ENCODE measurements around the gene TSPAN11.

Gene TSPAN11

DNA sequence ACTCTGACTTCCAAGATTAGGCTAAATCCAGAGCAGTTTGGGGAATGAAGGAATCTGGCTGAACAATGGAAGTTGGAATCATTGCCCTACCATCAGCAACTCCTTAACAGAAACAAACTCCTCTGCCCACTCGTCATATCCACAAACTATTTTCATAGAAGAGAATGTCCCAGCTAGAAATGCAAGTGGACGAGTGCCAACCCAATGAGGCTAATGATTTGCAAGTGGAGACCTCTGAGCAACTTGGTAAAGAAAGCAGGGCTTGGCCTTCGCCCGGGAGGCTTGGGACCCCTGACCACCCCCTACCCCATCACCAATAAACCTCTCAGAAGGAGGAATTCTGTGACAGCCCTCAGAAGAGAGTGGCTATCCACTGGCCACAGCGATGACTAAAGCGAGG, 107.1 kb downstream of the TSPAN11 start:
- no peaks in the 10 kb centered on the region for H3K27me3 Mint-ChIP-seq
- H3K4me3 Mint-ChIP-seq, result no peak overlapping the region
- DNase-seq (no peak), ATAC-seq (no peak)
- no peaks in the 10 kb centered on the region for H3K9me3 Mint-ChIP-seq
- H3K27ac Mint-ChIP-seq, result no peak overlapping the region
- no peaks in the 10 kb centered on the region for H3K36me3 Mint-ChIP-seq (ENCODE audit: low read depth)
- no peaks in the 10 kb centered on the region for H3K4me1 Mint-ChIP-seq

DNA sequence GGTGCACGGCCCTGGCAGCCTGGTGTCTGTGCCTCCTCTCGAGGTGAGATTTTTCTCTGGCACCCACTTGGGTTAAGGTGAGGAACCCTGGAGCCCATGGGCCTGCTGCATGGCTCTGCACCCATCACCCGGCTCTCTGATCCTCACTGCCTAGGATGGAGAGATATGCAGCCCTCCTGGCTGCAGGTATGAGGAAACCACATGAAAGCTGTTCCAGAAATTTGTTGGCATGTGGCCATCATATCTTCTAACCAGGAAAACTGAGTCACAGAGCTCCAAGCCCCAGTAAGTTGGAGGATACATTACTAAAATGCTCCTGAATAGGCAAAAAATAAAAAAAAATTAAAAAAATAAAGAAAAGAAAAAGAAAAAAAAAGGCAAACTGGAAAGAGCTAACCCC, 107.8 kb downstream of the TSPAN11 start:
- no peaks in the 10 kb centered on the region for H3K4me1 Mint-ChIP-seq
- H3K27me3 Mint-ChIP-seq, result no peaks in the 10 kb centered on the region
- no peaks in the 10 kb centered on the region for H3K9me3 Mint-ChIP-seq
- DNase-seq (no peak), ATAC-seq (no peak)
- no peak overlapping the region for H3K27ac Mint-ChIP-seq
- H3K36me3 Mint-ChIP-seq (ENCODE audit: low read depth), result no peaks in the 10 kb centered on the region
- H3K4me3 Mint-ChIP-seq, result no peak overlapping the region

DNA sequence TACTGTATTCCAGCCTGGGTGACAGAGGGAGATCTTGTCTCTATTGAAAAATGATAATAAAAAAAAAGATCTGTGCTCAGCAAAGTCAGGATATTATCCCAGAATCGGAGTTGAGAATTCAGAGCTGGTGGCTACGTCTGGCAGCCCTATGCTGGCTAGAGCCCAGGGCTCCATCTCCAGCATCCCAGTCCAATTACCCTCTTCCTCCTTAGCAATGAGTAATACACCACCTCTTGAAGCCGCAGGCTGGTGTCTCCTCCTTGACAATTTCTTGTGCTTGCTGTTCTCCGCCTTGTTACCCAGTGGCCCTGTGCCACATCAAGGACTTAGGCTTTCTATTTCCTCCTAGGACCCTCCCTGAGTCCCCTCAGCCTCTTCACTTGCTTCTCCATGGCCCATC, 108.7 kb downstream of the TSPAN11 start:
- H3K9me3 Mint-ChIP-seq, result no peaks in the 10 kb centered on the region
- no peaks in the 10 kb centered on the region for H3K36me3 Mint-ChIP-seq (ENCODE audit: low read depth)
- no peak overlapping the region for H3K27ac Mint-ChIP-seq
- H3K4me1 Mint-ChIP-seq, result no peaks in the 10 kb centered on the region
- DNase-seq (no peak), ATAC-seq (no peak)
- H3K27me3 Mint-ChIP-seq, result no peaks in the 10 kb centered on the region
- H3K4me3 Mint-ChIP-seq, result no peak overlapping the region

DNA sequence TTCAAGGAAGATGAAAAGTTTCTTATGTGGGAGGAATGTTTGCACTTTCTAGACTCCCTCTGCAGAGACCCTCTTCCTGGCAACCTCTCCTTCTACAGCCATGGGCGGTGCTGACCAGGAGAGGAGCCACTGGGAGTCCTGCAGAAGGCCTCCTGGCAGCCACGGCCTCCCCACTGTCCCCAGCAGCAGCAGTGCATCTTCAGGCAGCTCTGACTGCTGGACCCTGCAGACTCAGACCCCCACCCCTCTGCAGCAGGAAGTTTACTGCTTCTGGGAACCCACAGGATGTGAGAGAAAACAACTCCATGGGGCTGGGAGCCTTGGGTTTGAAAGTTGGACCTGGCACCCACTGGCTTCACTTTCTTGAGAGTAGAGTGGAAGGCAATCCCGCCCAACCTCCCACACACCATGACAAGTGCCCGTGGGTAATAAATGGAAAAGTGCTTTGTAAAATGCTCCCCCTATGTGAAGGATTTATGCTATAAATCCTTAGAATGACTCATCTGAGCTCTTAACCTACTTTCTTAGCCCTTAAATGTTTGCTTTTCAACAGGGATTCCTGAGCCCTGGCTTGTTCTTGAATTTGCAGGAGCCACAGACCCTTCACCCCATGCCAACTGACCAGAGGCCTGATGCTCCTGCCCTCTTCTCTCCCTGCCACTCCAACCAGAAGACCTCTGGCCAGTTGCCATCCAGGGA, 109.6 kb downstream of the TSPAN11 start:
- no peak overlapping the region for H3K27ac Mint-ChIP-seq
- H3K4me1 Mint-ChIP-seq, result no peaks in the 10 kb centered on the region
- H3K9me3 Mint-ChIP-seq, result no peaks in the 10 kb centered on the region
- DNase-seq (no peak), ATAC-seq (no peak)
- H3K36me3 Mint-ChIP-seq (ENCODE audit: low read depth), result no peaks in the 10 kb centered on the region
- H3K4me3 Mint-ChIP-seq, result no peak overlapping the region
- H3K27me3 Mint-ChIP-seq, result no peaks in the 10 kb centered on the region

DNA sequence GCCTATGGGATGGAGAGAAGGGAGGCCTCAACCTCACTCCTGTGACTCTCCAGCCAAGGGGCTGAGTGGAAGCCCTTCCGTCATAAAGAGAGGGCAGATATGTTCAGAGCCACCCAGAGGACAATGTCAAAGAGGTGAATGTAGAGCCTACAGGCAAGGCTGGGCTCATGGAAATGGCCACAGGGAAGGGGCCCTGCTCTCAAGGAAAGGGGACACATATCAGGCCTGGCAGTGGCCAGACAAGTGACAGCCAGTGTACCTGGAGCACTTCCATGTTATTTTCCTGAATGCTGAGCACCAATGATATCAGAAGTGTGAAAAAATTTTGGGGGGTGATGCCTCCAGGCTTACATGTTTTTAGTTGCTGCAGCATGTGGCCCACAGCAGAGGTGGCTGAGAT, 110.5 kb downstream of the TSPAN11 start:
- H3K4me1 Mint-ChIP-seq, result no peaks in the 10 kb centered on the region
- H3K36me3 Mint-ChIP-seq (ENCODE audit: low read depth), result no peaks in the 10 kb centered on the region
- H3K9me3 Mint-ChIP-seq, result no peaks in the 10 kb centered on the region
- DNase-seq (no peak), ATAC-seq (no peak)
- no peak overlapping the region for H3K4me3 Mint-ChIP-seq
- no peak overlapping the region for H3K27ac Mint-ChIP-seq
- no peaks in the 10 kb centered on the region for H3K27me3 Mint-ChIP-seq

DNA sequence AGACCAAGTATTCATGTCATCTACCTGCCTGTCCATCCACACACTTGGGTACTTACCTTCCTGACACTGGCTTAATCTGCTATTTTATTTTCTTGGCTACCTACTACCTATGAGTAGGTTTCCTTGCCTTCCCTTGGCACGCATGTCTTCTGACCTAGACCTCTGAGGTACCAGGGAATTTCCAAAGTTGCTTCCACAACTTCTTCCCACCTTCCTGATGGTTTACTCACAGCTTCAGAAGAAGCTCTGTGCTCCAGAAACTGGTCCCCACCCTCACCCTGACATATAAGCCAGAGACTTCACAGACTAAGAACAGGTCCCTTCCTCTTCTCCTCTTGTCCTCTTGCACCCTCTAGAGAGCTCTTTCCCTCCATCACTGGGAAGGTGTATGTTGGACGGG, 111.4 kb downstream of the TSPAN11 start:
- no peaks in the 10 kb centered on the region for H3K27me3 Mint-ChIP-seq
- H3K4me3 Mint-ChIP-seq, result no peak overlapping the region
- H3K36me3 Mint-ChIP-seq (ENCODE audit: low read depth), result no peaks in the 10 kb centered on the region
- no peaks in the 10 kb centered on the region for H3K4me1 Mint-ChIP-seq
- DNase-seq (no peak), ATAC-seq (no peak)
- H3K9me3 Mint-ChIP-seq, result no peaks in the 10 kb centered on the region
- no peak overlapping the region for H3K27ac Mint-ChIP-seq

DNA sequence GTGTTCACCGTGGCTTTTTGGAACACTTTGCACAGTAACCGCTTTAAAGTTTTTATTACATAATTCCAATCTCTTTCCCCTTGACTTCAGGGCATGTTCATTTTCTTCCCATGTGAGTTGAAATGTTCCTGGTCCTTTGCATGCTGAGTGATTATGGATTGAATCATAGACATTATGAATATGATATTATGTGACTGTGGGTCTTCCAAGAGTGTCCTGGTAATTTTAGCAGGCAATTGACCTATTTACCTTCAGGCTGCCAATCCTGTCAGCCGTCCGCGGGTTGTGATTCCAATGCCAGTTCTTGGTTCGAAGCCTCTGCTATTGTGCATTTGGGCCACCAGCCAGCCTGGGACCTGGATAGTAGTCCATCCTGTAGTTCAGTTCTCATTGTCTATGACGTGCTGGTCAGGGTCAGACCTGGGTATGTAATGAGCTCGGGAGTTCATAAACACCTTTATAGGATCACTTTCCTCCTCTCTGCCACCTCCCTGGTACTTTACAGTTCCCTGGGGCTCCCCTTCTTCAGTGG, 114.6 kb downstream of the TSPAN11 start:
- no peaks in the 10 kb centered on the region for H3K27me3 Mint-ChIP-seq
- no peak overlapping the region for H3K4me3 Mint-ChIP-seq
- no peaks in the 10 kb centered on the region for H3K4me1 Mint-ChIP-seq
- no peak for DNase-seq
- ATAC-seq, result no peak
- H3K36me3 Mint-ChIP-seq (ENCODE audit: low read depth), result no peaks in the 10 kb centered on the region
- no peak overlapping the region for H3K27ac Mint-ChIP-seq
- H3K9me3 Mint-ChIP-seq, result no peaks in the 10 kb centered on the region

All from activated naive CD8-positive, alpha-beta T cell treated with anti-CD3 and anti-CD28 coated beads, Interleukin-2, amount 50 U/mL, for 24 hours (primary cell).